ENCODE measurements around the gene SVEP1. TPM values are rescaled to one million over a fixed set of nuclear protein-coding genes. Genes with fewer than 3 reads are reported as not detected.

The SVEP1 gene
- total RNA-seq (2022; extraction: Qiagen RNA extraction), result 1.1 to 1.8 TPM (median 1.6 TPM) in 5 replicates

GRCh38 chr9:110579034-110579861, at the start of gene SVEP1:
SVEP1 (minus strand) TSS chr9:110579741; CDS start chr9:110579543, 198 bp downstream.

DNA sequence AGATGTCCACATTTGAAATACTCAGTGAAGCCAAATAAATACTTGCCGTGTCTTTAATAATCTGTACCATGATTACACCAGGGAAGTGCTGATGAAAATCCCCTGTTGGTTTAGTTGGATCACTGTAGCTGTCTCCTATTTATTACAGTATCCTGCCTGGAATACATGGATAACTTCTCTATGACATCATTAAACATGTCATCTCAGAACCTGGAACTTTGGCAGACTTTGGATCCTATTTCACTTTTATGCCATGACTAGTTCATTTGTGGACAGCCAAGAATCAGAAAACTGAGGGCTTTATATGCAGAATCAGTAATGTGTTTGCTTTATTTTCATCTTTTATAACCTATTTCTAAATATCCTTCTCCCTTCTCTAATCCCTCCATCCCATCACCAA, 241.8 kb downstream of the SVEP1 start, which contains the start of gene TXNDC8:
TSS of gene TXNDC8 (minus strand) at position 137 of the 400 bp plus-strand sequence.

Other genes with a start within 250 kb of the SVEP1 start
- not detected in 5 replicates for gene TXNDC8, start 241.9 kb downstream of the SVEP1 start, total RNA-seq (2022; extraction: Qiagen RNA extraction)
- gene MUSK, start 89.0 kb upstream of the SVEP1 start, total RNA-seq (2022; extraction: Qiagen RNA extraction), result not detected in 5 replicates